ENCODE measurements around the gene TMC1.

The TMC1 gene

GRCh38 chr9:72863456-72864094 lies 342.2 kb downstream of the TMC1 start:
- H3K36me3 ChIP-seq (ENCODE audit: control insufficient read depth in 1 of 2, insufficient read depth in 2 of 2, low read length in 2 of 2), result no peaks in the 10 kb centered on the region
- H3K9me3 ChIP-seq (ENCODE audit: control insufficient read depth in 1 of 2, low read length in 2 of 2), result no peaks in the 10 kb centered on the region
- peaks cover 0 to 10% of the 10 kb centered on the region in 2 donors for H3K4me1 ChIP-seq (ENCODE audit: control insufficient read depth in 1 of 2, insufficient read depth in 2 of 2, low read length in 2 of 2)
- H3K27me3 ChIP-seq (ENCODE audit: control insufficient read depth in 1 of 2, insufficient read depth in 2 of 2, low read length in 2 of 2), result no peaks in the 10 kb centered on the region
- no peak overlapping the region for H3K4me3 ChIP-seq (ENCODE audit: low read depth in 1 of 2, low read length in 2 of 2)
- no peak overlapping the region for H3K27ac ChIP-seq (ENCODE audit: low read depth, low read length)
- no peak overlapping the region for H3K9ac ChIP-seq (ENCODE audit: low read depth in 1 of 2, low read length in 2 of 2)

- no peak overlapping the region for H3K4me3 ChIP-seq (ENCODE audit: low read depth in 1 of 2, low read length in 2 of 2)
- no peak overlapping the region for H3K27ac ChIP-seq (ENCODE audit: low read depth, low read length)
- no peaks in the 10 kb centered on the region for H3K36me3 ChIP-seq (ENCODE audit: control insufficient read depth in 1 of 2, insufficient read depth in 2 of 2, low read length in 2 of 2)
- no peak overlapping the region for H3K9ac ChIP-seq (ENCODE audit: low read depth in 1 of 2, low read length in 2 of 2)
- no peaks in the 10 kb centered on the region for H3K27me3 ChIP-seq (ENCODE audit: control insufficient read depth in 1 of 2, insufficient read depth in 2 of 2, low read length in 2 of 2)
- H3K9me3 ChIP-seq (ENCODE audit: control insufficient read depth in 1 of 2, low read length in 2 of 2), result no peaks in the 10 kb centered on the region
- peaks cover 0 to 8% of the 10 kb centered on the region in 2 donors for H3K4me1 ChIP-seq (ENCODE audit: control insufficient read depth in 1 of 2, insufficient read depth in 2 of 2, low read length in 2 of 2)
Measured at GRCh38 chr9:72864327-72864726, 342.9 kb downstream of the TMC1 start.

DNA sequence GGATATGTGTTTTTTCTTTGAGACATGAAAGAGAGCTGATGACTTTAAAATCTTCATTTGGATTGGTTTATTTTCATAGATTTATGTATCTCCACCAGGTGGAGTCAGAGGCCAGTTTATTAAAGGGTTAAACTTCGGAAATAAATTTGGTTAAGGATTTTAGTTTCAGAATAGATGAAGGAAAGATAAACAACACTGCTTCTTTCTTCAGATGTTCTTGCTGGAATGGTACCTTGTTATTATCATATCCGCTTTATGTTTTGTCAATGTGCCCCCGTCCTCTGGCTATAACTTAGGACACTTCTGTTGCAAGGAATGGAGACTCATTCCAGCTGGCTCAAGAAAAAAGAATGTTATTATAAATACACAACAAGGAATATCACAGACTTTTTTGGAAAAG lies 350.3 kb downstream of the TMC1 start:
- Histone ChIP-seq H3K36me3 (ENCODE audit: control insufficient read depth in 1 of 2, insufficient read depth in 2 of 2, low read length in 2 of 2) (no peaks in the 10 kb centered on the region), H3K9ac (ENCODE audit: low read depth in 1 of 2, low read length in 2 of 2) (no peak overlapping the region), H3K27ac (ENCODE audit: low read depth, low read length) (no peak overlapping the region), H3K9me3 (ENCODE audit: control insufficient read depth in 1 of 2, low read length in 2 of 2) (no peaks in the 10 kb centered on the region), H3K4me1 (ENCODE audit: control insufficient read depth in 1 of 2, insufficient read depth in 2 of 2, low read length in 2 of 2) (no peaks in the 10 kb centered on the region), H3K27me3 (ENCODE audit: control insufficient read depth in 1 of 2, insufficient read depth in 2 of 2, low read length in 2 of 2) (no peaks in the 10 kb centered on the region), H3K4me3 (ENCODE audit: low read depth in 1 of 2, low read length in 2 of 2) (no peak overlapping the region)

DNA sequence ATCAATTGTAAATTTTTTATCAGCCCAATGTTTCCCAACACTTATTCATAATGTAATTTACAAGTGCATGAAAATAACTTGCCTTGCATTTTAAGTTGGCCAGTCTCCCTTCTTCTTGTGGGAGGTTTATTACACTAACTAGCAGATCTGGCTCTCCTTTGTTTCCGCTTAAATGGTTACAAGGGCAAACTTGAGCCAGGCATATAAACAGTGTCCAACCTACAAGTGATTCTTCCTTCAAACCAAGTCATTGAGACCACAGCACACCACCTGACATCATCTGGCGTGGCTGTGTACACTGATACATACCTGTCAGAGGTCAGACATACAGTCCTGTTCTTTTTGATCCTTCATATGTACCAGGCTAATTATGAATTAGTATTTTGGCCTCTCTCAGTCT lies 351.3 kb downstream of the TMC1 start:
- Histone ChIP-seq H3K27me3 (ENCODE audit: control insufficient read depth in 1 of 2, insufficient read depth in 2 of 2, low read length in 2 of 2) (no peaks in the 10 kb centered on the region), H3K36me3 (ENCODE audit: control insufficient read depth in 1 of 2, insufficient read depth in 2 of 2, low read length in 2 of 2) (no peaks in the 10 kb centered on the region), H3K4me3 (ENCODE audit: low read depth in 1 of 2, low read length in 2 of 2) (no peak overlapping the region), H3K27ac (ENCODE audit: low read depth, low read length) (no peak overlapping the region), H3K9me3 (ENCODE audit: control insufficient read depth in 1 of 2, low read length in 2 of 2) (no peaks in the 10 kb centered on the region), H3K4me1 (ENCODE audit: control insufficient read depth in 1 of 2, insufficient read depth in 2 of 2, low read length in 2 of 2) (no peaks in the 10 kb centered on the region), H3K9ac (ENCODE audit: low read depth in 1 of 2, low read length in 2 of 2) (no peak overlapping the region)

- Histone ChIP-seq H3K27me3 (ENCODE audit: control insufficient read depth in 1 of 2, insufficient read depth in 2 of 2, low read length in 2 of 2) (no peaks in the 10 kb centered on the region), H3K9ac (ENCODE audit: low read depth in 1 of 2, low read length in 2 of 2) (no peak overlapping the region), H3K36me3 (ENCODE audit: control insufficient read depth in 1 of 2, insufficient read depth in 2 of 2, low read length in 2 of 2) (no peaks in the 10 kb centered on the region), H3K9me3 (ENCODE audit: control insufficient read depth in 1 of 2, low read length in 2 of 2) (no peaks in the 10 kb centered on the region), H3K4me3 (ENCODE audit: low read depth in 1 of 2, low read length in 2 of 2) (no peak overlapping the region), H3K4me1 (ENCODE audit: control insufficient read depth in 1 of 2, insufficient read depth in 2 of 2, low read length in 2 of 2) (no peaks in the 10 kb centered on the region), H3K27ac (ENCODE audit: low read depth, low read length) (no peak overlapping the region)
Measured at GRCh38 chr9:72873456-72873855, 352.0 kb downstream of the TMC1 start.

- Histone ChIP-seq H3K9ac (ENCODE audit: low read depth in 1 of 2, low read length in 2 of 2) (no peak overlapping the region), H3K27ac (ENCODE audit: low read depth, low read length) (no peak overlapping the region), H3K4me1 (ENCODE audit: control insufficient read depth in 1 of 2, insufficient read depth in 2 of 2, low read length in 2 of 2) (no peaks in the 10 kb centered on the region), H3K27me3 (ENCODE audit: control insufficient read depth in 1 of 2, insufficient read depth in 2 of 2, low read length in 2 of 2) (no peaks in the 10 kb centered on the region), H3K4me3 (ENCODE audit: low read depth in 1 of 2, low read length in 2 of 2) (no peak overlapping the region), H3K9me3 (ENCODE audit: control insufficient read depth in 1 of 2, low read length in 2 of 2) (no peaks in the 10 kb centered on the region), H3K36me3 (ENCODE audit: control insufficient read depth in 1 of 2, insufficient read depth in 2 of 2, low read length in 2 of 2) (no peaks in the 10 kb centered on the region)
Measured at GRCh38 chr9:72874344-72874743, 352.9 kb downstream of the TMC1 start.

DNA sequence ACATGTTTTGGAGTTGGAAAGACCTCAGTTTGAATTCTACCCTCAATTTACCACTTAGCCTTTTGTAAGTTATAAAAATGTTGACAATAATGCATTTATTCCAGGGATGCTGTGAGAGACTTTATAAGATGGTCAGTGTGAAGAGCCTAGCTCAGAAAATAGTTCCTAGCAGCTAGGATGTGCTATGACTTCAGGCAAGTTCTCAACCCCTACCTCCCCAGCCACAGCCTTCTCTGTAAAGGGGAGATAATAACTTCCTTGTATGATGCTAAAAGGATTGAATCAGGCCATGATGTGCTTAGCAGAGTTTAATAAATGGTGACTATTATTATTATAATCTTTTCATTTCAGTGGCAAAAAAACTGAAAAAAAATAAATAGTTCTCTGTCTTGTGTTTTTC lies 353.8 kb downstream of the TMC1 start:
- H3K4me1 ChIP-seq (ENCODE audit: control insufficient read depth in 1 of 2, insufficient read depth in 2 of 2, low read length in 2 of 2), result no peaks in the 10 kb centered on the region
- no peak overlapping the region for H3K9ac ChIP-seq (ENCODE audit: low read depth in 1 of 2, low read length in 2 of 2)
- no peak overlapping the region for H3K4me3 ChIP-seq (ENCODE audit: low read depth in 1 of 2, low read length in 2 of 2)
- no peak overlapping the region for H3K27ac ChIP-seq (ENCODE audit: low read depth, low read length)
- no peaks in the 10 kb centered on the region for H3K9me3 ChIP-seq (ENCODE audit: control insufficient read depth in 1 of 2, low read length in 2 of 2)
- no peaks in the 10 kb centered on the region for H3K36me3 ChIP-seq (ENCODE audit: control insufficient read depth in 1 of 2, insufficient read depth in 2 of 2, low read length in 2 of 2)
- H3K27me3 ChIP-seq (ENCODE audit: control insufficient read depth in 1 of 2, insufficient read depth in 2 of 2, low read length in 2 of 2), result no peaks in the 10 kb centered on the region

- Histone ChIP-seq H3K27me3 (ENCODE audit: control insufficient read depth in 1 of 2, insufficient read depth in 2 of 2, low read length in 2 of 2) (no peaks in the 10 kb centered on the region), H3K9ac (ENCODE audit: low read depth in 1 of 2, low read length in 2 of 2) (no peak overlapping the region), H3K4me1 (ENCODE audit: control insufficient read depth in 1 of 2, insufficient read depth in 2 of 2, low read length in 2 of 2) (no peaks in the 10 kb centered on the region), H3K9me3 (ENCODE audit: control insufficient read depth in 1 of 2, low read length in 2 of 2) (no peaks in the 10 kb centered on the region), H3K36me3 (ENCODE audit: control insufficient read depth in 1 of 2, insufficient read depth in 2 of 2, low read length in 2 of 2) (no peaks in the 10 kb centered on the region), H3K4me3 (ENCODE audit: low read depth in 1 of 2, low read length in 2 of 2) (no peak overlapping the region), H3K27ac (ENCODE audit: low read depth, low read length) (no peak overlapping the region)
Measured at GRCh38 chr9:72880821-72881220, 359.4 kb downstream of the TMC1 start.

DNA sequence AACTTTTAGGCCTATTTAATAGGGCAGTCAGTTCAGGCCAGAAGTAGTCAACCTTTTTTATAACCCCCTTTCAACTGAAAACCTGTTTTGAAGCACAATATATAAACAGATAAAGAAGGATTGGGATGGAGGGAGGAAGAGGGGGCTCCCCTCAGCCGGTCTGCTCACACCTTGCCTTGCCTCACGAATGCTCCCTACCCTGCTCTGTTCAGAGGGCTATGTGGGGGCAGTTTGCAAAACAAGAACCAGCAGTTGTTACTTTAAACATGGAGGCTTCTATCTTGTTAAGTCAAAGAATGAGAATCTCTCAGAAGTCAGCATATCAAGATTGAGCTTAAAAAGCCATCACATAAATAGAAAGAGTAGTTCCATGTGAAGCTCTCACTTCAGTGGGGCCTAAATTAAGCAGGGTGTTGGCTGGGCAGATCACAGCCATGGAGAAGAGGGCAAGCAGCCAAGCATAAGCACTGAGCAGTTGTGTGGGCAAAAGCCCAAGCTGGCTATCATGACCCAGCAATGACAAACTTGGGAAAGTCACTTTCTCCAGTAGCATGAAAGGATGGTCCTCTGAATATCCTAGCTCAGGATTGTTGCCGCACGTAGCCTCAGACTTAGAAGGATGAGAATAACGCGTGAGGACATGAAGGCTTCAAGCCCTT lies 360.8 kb downstream of the TMC1 start:
- Histone ChIP-seq H3K27me3 (ENCODE audit: control insufficient read depth in 1 of 2, insufficient read depth in 2 of 2, low read length in 2 of 2) (no peaks in the 10 kb centered on the region), H3K9me3 (ENCODE audit: control insufficient read depth in 1 of 2, low read length in 2 of 2) (no peaks in the 10 kb centered on the region), H3K4me3 (ENCODE audit: low read depth in 1 of 2, low read length in 2 of 2) (no peak overlapping the region), H3K36me3 (ENCODE audit: control insufficient read depth in 1 of 2, insufficient read depth in 2 of 2, low read length in 2 of 2) (peaks cover 0 to 2% of the 10 kb centered on the region in 2 donors), H3K27ac (ENCODE audit: low read depth, low read length) (no peak overlapping the region), H3K9ac (ENCODE audit: low read depth in 1 of 2, low read length in 2 of 2) (no peak overlapping the region), H3K4me1 (ENCODE audit: control insufficient read depth in 1 of 2, insufficient read depth in 2 of 2, low read length in 2 of 2) (no peaks in the 10 kb centered on the region)

DNA sequence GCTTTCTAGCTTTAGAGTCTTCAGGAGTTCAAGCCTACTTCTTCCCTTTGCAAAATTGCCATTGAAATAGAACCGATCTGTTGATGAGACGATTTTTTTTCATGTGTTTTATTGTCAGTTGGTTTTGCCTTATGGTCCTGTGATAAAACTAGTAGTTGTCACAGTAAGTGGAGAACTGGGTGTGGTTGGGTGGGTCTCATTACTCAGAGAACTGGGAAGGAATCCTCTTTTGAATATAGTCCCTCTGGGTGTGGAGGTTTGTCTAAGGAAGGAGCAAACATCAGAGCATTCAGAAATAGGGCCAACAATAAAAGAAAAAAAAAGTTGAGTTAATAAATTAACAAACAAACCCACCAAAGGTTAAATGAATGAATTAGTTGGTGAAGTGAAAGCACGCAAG lies 362.5 kb downstream of the TMC1 start:
- no peaks in the 10 kb centered on the region for H3K4me1 ChIP-seq (ENCODE audit: control insufficient read depth in 1 of 2, insufficient read depth in 2 of 2, low read length in 2 of 2)
- no peak overlapping the region for H3K27ac ChIP-seq (ENCODE audit: low read depth, low read length)
- no peak overlapping the region for H3K4me3 ChIP-seq (ENCODE audit: low read depth in 1 of 2, low read length in 2 of 2)
- no peaks in the 10 kb centered on the region for H3K9me3 ChIP-seq (ENCODE audit: control insufficient read depth in 1 of 2, low read length in 2 of 2)
- no peaks in the 10 kb centered on the region for H3K27me3 ChIP-seq (ENCODE audit: control insufficient read depth in 1 of 2, insufficient read depth in 2 of 2, low read length in 2 of 2)
- no peak overlapping the region for H3K9ac ChIP-seq (ENCODE audit: low read depth in 1 of 2, low read length in 2 of 2)
- peaks cover 0 to 2% of the 10 kb centered on the region in 2 donors for H3K36me3 ChIP-seq (ENCODE audit: control insufficient read depth in 1 of 2, insufficient read depth in 2 of 2, low read length in 2 of 2)

All from duodenal mucosa (tissue), 2 donors.